ENCODE measurements around the gene NOS3. TPM values are rescaled to one million over a fixed set of nuclear protein-coding genes. Genes with fewer than 3 reads are reported as not detected.

NOS3 gene
- total and polyA plus RNA-seq, 9 of the 15 experiments (the other 6 are each of a cell fraction or from before 2014, with no cell fraction given) = 1.1 to 121 (median 23.6) TPM

DNA sequence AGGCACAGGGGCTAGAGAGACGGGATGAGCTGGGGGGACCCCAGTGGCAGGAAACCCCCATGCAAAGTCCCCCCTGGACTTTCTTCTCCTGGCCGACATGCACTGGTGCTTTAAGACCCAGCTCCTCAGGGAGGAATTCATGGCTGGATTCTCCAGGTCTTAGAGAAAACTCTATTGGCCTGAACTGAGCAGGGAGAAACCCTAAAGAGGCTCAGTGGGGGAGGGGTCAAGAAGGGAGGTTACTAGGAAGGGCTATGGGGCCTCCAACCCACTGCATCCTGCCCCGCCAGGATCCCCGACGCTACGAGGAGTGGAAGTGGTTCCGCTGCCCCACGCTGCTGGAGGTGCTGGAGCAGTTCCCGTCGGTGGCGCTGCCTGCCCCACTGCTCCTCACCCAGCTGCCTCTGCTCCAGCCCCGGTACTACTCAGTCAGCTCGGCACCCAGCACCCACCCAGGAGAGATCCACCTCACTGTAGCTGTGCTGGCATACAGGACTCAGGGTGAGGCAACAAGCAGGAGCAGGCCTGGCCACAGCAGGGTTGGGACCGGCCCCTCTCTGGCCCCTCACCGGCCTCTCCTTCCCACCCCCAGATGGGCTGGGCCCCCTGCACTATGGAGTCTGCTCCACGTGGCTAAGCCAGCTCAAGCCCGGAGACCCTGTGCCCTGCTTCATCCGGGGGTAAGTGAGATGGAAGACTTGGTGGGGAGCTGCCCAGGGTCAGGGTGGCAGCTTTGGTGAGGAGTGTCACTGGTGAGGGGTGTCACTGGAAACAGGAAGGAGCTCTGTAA, 19.7 kb downstream of the NOS3 start (continued):
- TF ChIP-seq, protein P1, sequence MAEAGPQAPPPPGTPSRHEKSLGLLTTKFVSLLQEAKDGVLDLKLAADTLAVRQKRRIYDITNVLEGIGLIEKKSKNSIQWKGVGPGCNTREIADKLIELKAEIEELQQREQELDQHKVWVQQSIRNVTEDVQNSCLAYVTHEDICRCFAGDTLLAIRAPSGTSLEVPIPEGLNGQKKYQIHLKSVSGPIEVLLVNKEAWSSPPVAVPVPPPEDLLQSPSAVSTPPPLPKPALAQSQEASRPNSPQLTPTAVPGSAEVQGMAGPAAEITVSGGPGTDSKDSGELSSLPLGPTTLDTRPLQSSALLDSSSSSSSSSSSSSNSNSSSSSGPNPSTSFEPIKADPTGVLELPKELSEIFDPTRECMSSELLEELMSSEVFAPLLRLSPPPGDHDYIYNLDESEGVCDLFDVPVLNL (CRISPR knock-in tag; IDR thresholded peaks at IDR 0.05; ENCODE audit: low read depth) = no peak
- TF ChIP-seq HBP1 (CRISPR knock-in tag; IDR thresholded peaks at IDR 0.05) (peak; percentile 63; the same call in 1 of the 2 replicates), ZNF318 (IDR thresholded peaks at IDR 0.05; ENCODE audit: borderline replicate concordance in 1 of 2, low read depth in 1 of 2) (no peak)
- TF ChIP-seq, protein P2, sequence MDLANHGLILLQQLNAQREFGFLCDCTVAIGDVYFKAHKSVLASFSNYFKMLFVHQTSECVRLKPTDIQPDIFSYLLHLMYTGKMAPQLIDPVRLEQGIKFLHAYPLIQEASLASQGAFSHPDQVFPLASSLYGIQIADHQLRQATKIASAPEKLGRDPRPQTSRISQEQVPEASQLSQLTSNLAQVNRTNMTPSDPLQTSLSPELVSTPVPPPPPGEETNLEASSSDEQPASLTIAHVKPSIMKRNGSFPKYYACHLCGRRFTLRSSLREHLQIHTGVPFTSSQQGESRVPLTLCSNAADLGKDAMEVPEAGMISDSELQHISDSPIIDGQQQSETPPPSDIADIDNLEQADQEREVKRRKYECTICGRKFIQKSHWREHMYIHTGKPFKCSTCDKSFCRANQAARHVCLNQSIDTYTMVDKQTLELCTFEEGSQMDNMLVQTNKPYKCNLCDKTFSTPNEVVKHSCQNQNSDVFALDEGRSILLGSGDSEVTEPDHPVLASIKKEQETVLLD (IDR thresholded peaks at IDR 0.05) = no peak
- TF ChIP-seq, protein P3, sequence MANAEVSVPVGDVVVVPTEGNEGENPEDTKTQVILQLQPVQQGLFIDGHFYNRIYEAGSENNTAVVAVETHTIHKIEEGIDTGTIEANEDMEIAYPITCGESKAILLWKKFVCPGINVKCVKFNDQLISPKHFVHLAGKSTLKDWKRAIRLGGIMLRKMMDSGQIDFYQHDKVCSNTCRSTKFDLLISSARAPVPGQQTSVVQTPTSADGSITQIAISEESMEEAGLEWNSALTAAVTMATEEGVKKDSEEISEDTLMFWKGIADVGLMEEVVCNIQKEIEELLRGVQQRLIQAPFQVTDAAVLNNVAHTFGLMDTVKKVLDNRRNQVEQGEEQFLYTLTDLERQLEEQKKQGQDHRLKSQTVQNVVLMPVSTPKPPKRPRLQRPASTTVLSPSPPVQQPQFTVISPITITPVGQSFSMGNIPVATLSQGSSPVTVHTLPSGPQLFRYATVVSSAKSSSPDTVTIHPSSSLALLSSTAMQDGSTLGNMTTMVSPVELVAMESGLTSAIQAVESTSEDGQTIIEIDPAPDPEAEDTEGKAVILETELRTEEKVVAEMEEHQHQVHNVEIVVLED (CRISPR knock-in tag; IDR thresholded peaks at IDR 0.05) = no peak
- TF ChIP-seq, protein P4, sequence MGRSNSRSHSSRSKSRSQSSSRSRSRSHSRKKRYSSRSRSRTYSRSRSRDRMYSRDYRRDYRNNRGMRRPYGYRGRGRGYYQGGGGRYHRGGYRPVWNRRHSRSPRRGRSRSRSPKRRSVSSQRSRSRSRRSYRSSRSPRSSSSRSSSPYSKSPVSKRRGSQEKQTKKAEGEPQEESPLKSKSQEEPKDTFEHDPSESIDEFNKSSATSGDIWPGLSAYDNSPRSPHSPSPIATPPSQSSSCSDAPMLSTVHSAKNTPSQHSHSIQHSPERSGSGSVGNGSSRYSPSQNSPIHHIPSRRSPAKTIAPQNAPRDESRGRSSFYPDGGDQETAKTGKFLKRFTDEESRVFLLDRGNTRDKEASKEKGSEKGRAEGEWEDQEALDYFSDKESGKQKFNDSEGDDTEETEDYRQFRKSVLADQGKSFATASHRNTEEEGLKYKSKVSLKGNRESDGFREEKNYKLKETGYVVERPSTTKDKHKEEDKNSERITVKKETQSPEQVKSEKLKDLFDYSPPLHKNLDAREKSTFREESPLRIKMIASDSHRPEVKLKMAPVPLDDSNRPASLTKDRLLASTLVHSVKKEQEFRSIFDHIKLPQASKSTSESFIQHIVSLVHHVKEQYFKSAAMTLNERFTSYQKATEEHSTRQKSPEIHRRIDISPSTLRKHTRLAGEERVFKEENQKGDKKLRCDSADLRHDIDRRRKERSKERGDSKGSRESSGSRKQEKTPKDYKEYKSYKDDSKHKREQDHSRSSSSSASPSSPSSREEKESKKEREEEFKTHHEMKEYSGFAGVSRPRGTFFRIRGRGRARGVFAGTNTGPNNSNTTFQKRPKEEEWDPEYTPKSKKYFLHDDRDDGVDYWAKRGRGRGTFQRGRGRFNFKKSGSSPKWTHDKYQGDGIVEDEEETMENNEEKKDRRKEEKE (IDR thresholded peaks at IDR 0.05; ENCODE audit: borderline replicate concordance in 1 of 2, control insufficient read depth in 1 of 2, low read depth in 2 of 2, low read length in 1 of 2) = no peak

All from K562 (cell line).